Heart left ventricle (tissue), 13 donors: Measurements from ENCODE around the gene RHBDF2.

ENCODE experiments used
- CTCF ChIP-seq, 12 donors: fragments of 200-600 bp; sonication (generic) in 4 of 12; IDR thresholded peaks; one replicate each; pipeline versions ENCODE4 v1.5.0 to v1.8.0; 2018 to 2022; ENCODE audit warnings: antibody characterized with exemption in 12 of 12, mild to moderate bottlenecking in 5 of 12
- POLR2A ChIP-seq, 2 donors: fragments of 450-650 bp; IDR thresholded peaks; one replicate each; pipeline ENCODE4 v1.6.1; 2017; ENCODE audit warnings: antibody characterized with exemption in 2 of 2, mild to moderate bottlenecking in 2 of 2, moderate library complexity in 2 of 2
- donor health status: ischemic (EF 13 %, LVEDD 7.1; RV severe dilation, severe dysfunction).
- donor health status: DM: no; HTN: yes; CAD: no.
- donor health status: DM: no; HTN: no; CAD: no.
- donor health status: ischemic (EF 25% LVEDD 6.9; RV normal size, moderate dysfunction).
- donor health status: ischemic (EF 25% LVEDD 5.7; RV mildly dilated, moderate dysfunction).
- donor health status: ischemic (EF 35%, LVEDD 5.7; RV mildly dilated, moderate dysfunction).
- donor health status: nonischemic (EF 11% LVEDD 7.7; RV severe dilation, severe dysfunction).
- donor health status: DM: yes; HTN: yes; CAD: no.
- donor health status: PGD.
- donor health status: ischemic (EF 29% LVEDD 5.4; RV normal size, mild dysfunction).
- donor health status: nonischemic (EF 23%, LVEDD 6.1; RV moderate dilation, normal function).

GRCh38 chr17:76421044-76421407 lies 80.2 kb downstream of the RHBDF2 start:
- TF ChIP-seq CTCF (IDR thresholded peaks at IDR 0.05) = no peak
- no peak for TF ChIP-seq POLR2A (IDR thresholded peaks at IDR 0.05)
